Tibial artery (tissue), 4 donors: ENCODE results near the gene EIF3D.
A peak's percentile ranks its signal among the peaks of the same experiment; 100 is the strongest.

Experiments
- DNase-seq, 2 donors: peaks; one replicate each; pipeline ENCODE4 v3.0.0-alpha.2; 2019
- H3K27ac ChIP-seq, 2 donors: fragments of 200-600 bp; sonication (generic) in 1 of 2; 1 replicate in 1 of 2; 2 replicates in 1 of 2; pipeline ENCODE4 v1.5.1; 2018 to 2019; ENCODE audit warnings: mild to moderate bottlenecking in 1 of 2
- H3K27me3 ChIP-seq, 2 donors: fragments of 200-600 bp; sonication (generic) in 1 of 2; one replicate each; pipeline versions ENCODE4 v1.5.1 to v1.6.0; 2016 to 2019
- H3K36me3 ChIP-seq, 3 donors: fragments of 200-600 bp; sonication (generic) in 2 of 3; one replicate each; pipeline ENCODE4 v1.5.1; 2016 to 2019; ENCODE audit warnings: mild to moderate bottlenecking in 2 of 3
- H3K4me1 ChIP-seq, 4 donors: fragments of 200-600 bp; sonication (generic) in 2 of 4; 1 replicate in 3 of 4; 2 replicates in 1 of 4; pipeline ENCODE4 v1.5.1; 2016 to 2019
- H3K4me3 ChIP-seq, 2 donors: fragments of 200-600 bp; sonication (generic) in 1 of 2; 1 replicate in 1 of 2; 2 replicates in 1 of 2; pipeline ENCODE4 v1.5.1; 2018 to 2019; ENCODE audit warnings: mild to moderate bottlenecking in 2 of 2
- H3K9me3 ChIP-seq, 3 donors: fragments of 200-600 bp; sonication (generic) in 1 of 3; one replicate each; pipeline ENCODE4 v1.5.1; 2016 to 2019
- intact Hi-C: fragments of 100-400 bp; cut with DNase I; formaldehyde crosslinking; loops from one replicate; pipeline ENCODE4 v1.15.0; 2023; ENCODE audit warnings: low total_unique reads
- TF ChIP-seq, protein P1 (sequence below), 2 experiments: fragments of 200-600 bp in 1 of 2; fragments of 450-650 bp in 1 of 2; IDR thresholded peaks; one replicate each; pipeline ENCODE4 v1.5.1; 2017 to 2019; ENCODE audit warnings: antibody characterized with exemption in 2 of 2, mild to moderate bottlenecking in 1 of 2, moderate library complexity in 1 of 2

Gene EIF3D, protein sequence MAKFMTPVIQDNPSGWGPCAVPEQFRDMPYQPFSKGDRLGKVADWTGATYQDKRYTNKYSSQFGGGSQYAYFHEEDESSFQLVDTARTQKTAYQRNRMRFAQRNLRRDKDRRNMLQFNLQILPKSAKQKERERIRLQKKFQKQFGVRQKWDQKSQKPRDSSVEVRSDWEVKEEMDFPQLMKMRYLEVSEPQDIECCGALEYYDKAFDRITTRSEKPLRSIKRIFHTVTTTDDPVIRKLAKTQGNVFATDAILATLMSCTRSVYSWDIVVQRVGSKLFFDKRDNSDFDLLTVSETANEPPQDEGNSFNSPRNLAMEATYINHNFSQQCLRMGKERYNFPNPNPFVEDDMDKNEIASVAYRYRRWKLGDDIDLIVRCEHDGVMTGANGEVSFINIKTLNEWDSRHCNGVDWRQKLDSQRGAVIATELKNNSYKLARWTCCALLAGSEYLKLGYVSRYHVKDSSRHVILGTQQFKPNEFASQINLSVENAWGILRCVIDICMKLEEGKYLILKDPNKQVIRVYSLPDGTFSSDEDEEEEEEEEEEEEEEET

DNA sequence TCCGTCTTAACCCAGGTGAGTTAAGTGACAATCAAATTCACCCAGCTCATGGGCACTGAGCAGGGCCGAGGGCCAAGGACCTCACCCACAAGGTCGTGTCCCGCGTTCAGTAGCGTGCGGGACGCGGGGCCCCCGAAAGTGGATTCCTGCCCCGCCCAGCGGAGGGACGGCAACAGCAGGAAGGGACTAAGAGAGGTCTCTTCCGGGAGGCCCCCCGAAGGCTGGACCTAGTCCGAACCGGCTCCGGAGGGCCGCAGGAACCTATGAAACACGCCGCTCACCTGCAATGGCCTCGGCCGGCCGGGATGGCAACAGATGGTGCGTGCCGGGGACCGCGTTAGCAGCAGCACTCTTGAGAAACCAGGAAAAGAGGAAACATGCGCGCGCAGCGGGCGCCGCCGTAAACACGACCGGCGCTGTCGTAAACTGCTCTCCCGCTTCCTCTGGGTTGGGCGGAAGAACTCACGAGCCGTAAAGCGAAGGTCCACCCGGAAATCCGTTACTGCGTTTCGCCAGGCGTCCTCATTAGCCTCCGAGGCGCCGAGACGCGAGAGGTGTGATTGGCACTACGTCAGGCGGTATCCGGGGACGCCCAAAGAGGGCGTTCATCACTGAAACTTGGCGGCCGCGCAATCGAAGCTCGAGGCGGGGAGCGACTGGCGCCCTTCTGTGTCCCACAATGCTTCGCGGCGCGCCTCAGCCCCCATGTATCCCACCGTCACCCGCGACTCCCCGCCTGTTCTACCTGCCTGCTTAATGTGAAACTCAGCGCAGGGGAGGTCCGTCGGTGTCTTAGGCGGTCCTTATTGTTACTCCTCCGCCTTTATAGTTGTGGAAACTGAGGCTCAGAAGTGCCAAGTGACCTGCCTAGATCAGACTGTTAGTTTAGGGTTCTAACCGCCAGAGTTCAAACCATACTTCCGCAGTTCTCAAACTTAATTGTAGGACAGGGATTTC lies at the start of gene EIF3D:
TSS of gene EIF3D (minus strand) at position 372 of the 957 bp plus-strand sequence. CDS start 3,045 bp downstream, outside the sequence.
- H3K27ac ChIP-seq = peak within 1 kb of the TSS; percentile 84 to 90
- H3K4me3 ChIP-seq = peak within 1 kb of the TSS; percentile 73 to 76
- H3K4me1 ChIP-seq = peaks cover 0 to 20% (median 15%) of the 10 kb centered on the region in 4 donors
- TF ChIP-seq, protein P1, sequence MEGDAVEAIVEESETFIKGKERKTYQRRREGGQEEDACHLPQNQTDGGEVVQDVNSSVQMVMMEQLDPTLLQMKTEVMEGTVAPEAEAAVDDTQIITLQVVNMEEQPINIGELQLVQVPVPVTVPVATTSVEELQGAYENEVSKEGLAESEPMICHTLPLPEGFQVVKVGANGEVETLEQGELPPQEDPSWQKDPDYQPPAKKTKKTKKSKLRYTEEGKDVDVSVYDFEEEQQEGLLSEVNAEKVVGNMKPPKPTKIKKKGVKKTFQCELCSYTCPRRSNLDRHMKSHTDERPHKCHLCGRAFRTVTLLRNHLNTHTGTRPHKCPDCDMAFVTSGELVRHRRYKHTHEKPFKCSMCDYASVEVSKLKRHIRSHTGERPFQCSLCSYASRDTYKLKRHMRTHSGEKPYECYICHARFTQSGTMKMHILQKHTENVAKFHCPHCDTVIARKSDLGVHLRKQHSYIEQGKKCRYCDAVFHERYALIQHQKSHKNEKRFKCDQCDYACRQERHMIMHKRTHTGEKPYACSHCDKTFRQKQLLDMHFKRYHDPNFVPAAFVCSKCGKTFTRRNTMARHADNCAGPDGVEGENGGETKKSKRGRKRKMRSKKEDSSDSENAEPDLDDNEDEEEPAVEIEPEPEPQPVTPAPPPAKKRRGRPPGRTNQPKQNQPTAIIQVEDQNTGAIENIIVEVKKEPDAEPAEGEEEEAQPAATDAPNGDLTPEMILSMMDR (IDR thresholded peaks at IDR 0.05) = no peak
- H3K27me3 ChIP-seq = no peaks in the 10 kb centered on the region
- no peaks in the 10 kb centered on the region for H3K9me3 ChIP-seq
- H3K36me3 ChIP-seq = peaks cover 23 to 34% (median 23%) of the 10 kb centered on the region in 3 donors
- intact Hi-C loops = no loop called here
- peak; percentile 98 to 99 for DNase-seq

DNA sequence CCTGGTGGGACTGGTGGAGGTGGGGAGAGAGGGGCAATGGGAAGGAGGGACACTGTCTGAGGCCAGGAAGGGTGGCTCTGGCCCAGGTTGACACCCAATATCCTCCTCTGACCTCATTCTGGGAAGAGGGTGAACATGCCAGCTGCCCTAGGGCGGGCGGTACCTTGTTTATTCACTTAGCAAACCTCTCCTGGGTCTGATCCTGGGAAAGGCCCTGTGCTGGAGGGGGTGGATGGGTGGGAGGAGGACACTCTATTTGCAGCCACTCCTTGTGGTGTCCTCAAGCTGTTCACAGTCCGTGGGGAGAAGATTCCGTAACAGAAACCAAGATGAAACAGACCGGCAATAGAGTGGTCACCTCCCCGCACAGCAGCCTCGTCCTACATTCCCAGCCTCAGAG lies 49.7 kb upstream of the EIF3D start:
- H3K27me3 ChIP-seq = peaks cover 0 to 45% of the 10 kb centered on the region in 2 donors
- TF ChIP-seq, protein P1 (IDR thresholded peaks at IDR 0.05) = no peak
- intact Hi-C loops = no loop called here
- no peaks in the 10 kb centered on the region for H3K4me1 ChIP-seq
- DNase-seq = no peak
- H3K4me3 ChIP-seq = no peak overlapping the region
- H3K36me3 ChIP-seq = no peaks in the 10 kb centered on the region
- no peak overlapping the region for H3K27ac ChIP-seq
- no peaks in the 10 kb centered on the region for H3K9me3 ChIP-seq

DNA sequence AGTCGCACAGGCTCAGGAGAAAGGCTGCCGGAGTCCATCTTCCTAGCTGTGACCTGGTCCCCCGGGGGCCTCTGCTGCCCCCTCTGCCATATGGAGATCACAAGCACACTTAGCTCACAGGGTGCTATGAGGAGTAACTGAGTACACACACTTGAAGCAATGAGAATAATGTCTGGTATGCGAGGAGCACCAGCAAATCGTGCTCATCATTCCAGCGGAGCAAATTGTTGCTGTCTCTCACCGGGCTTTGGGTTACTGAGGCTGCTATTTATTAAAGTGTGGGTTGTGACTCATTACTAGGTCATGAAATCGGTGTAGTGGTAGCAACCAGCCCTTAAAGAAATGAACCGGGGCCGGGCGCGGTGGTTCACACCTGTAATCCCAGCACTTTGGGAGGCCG lies 48.1 kb upstream of the EIF3D start:
- intact Hi-C loops = no loop called here
- Histone ChIP-seq H3K27ac (no peak overlapping the region), H3K27me3 (peaks cover 0 to 39% of the 10 kb centered on the region in 2 donors)

DNA sequence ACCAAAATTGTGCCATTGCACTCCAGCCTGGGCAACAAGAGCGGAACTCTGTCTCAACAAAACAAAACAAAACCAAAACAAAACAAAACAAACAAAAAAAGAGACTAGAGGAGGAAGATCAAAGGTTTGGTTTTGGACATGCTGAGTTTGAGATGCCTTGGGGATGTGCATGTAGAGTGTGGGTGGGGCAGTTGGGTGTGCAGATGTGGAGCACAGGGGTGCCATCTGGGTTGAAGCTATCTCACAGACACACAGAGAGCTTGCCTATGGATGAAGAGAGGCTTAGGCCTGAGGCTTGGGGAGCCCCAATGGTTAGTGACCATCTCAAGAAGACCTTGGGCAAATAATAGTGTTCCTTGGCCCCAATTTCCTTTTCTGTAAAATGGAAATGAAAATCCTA lies 45.8 kb upstream of the EIF3D start:
- peaks cover 0 to 27% of the 10 kb centered on the region in 2 donors for H3K27me3 ChIP-seq
- intact Hi-C loops = no loop called here
- H3K27ac ChIP-seq = no peak overlapping the region
- no peak overlapping the region for H3K4me3 ChIP-seq
- TF ChIP-seq, protein P1 (IDR thresholded peaks at IDR 0.05) = no peak
- H3K36me3 ChIP-seq = no peaks in the 10 kb centered on the region
- DNase-seq = no peak
- no peaks in the 10 kb centered on the region for H3K9me3 ChIP-seq
- H3K4me1 ChIP-seq = no peaks in the 10 kb centered on the region

More for the DNA sequence above, 48.1 kb upstream of the EIF3D start:
- Histone ChIP-seq H3K4me3 (no peak overlapping the region), H3K9me3 (no peaks in the 10 kb centered on the region), H3K4me1 (no peaks in the 10 kb centered on the region), H3K36me3 (no peaks in the 10 kb centered on the region)
- no peak for DNase-seq
- TF ChIP-seq, protein P1 (IDR thresholded peaks at IDR 0.05) = no peak

DNA sequence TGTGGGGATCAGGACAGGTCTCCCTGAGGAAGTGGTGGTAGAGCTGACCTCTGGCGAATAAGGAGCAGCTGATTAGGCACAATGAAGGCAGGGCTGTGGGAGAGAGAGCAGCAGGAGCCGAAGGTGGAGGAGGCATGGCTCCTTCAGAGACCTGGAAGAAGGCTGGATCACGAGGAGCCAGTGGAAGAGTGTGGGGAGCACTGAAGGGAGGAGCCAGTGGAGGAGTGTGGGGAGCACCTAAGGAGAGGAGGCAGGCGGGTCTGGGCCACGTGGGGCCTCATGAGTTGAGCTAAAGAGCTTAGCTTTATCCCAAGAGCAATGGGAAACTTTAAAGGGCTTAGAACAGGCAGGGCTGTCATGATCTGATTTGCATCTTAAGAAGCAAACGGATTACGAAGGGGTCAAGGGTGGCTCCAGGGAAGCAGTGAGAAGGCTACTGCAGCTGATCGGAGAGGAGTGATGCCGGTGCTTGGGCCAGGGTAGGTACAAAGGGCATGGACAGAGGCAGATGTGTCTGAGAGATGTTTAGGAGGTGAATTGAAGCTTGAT lies 44.9 kb upstream of the EIF3D start:
- TF ChIP-seq, protein P1 (IDR thresholded peaks at IDR 0.05) = no peak
- intact Hi-C loops = no loop called here
- H3K4me3 ChIP-seq = no peak overlapping the region

More for the DNA sequence above, 44.9 kb upstream of the EIF3D start:
- no peaks in the 10 kb centered on the region for H3K4me1 ChIP-seq
- peaks cover 0 to 28% of the 10 kb centered on the region in 2 donors for H3K27me3 ChIP-seq
- H3K9me3 ChIP-seq = no peaks in the 10 kb centered on the region
- H3K27ac ChIP-seq = no peak overlapping the region
- no peaks in the 10 kb centered on the region for H3K36me3 ChIP-seq
- DNase-seq = no peak
